HL-60 (cell line): ENCODE data around the gene MAD1L1.

Source experiments
- GABPA ChIP-seq: IDR thresholded peaks from 2 replicates; pipeline ENCODE4 v1.6.1; 2012; ENCODE audit warnings: low read depth
- POLR2AphosphoS5 ChIP-seq: IDR thresholded peaks from 2 replicates; pipeline ENCODE4 v1.6.1; 2012; ENCODE audit warnings: low read depth
- SPI1 ChIP-seq: IDR thresholded peaks from 2 replicates; pipeline ENCODE4 v1.6.1; 2012; ENCODE audit warnings: low read depth, mild to moderate bottlenecking, borderline replicate concordance
- TF ChIP-seq, protein P1 (sequence below): IDR thresholded peaks from one replicate; pipeline ENCODE4 v1.5.1; 2011; ENCODE audit warnings: low read length, control low read depth, inconsistent platforms; ENCODE audit not compliant: insufficient read depth
- TF ChIP-seq, protein P2 (sequence below): IDR thresholded peaks from 2 replicates; pipeline ENCODE4 v1.6.1; 2012; ENCODE audit warnings: low read depth; ENCODE audit not compliant: insufficient replicate concordance

DNA sequence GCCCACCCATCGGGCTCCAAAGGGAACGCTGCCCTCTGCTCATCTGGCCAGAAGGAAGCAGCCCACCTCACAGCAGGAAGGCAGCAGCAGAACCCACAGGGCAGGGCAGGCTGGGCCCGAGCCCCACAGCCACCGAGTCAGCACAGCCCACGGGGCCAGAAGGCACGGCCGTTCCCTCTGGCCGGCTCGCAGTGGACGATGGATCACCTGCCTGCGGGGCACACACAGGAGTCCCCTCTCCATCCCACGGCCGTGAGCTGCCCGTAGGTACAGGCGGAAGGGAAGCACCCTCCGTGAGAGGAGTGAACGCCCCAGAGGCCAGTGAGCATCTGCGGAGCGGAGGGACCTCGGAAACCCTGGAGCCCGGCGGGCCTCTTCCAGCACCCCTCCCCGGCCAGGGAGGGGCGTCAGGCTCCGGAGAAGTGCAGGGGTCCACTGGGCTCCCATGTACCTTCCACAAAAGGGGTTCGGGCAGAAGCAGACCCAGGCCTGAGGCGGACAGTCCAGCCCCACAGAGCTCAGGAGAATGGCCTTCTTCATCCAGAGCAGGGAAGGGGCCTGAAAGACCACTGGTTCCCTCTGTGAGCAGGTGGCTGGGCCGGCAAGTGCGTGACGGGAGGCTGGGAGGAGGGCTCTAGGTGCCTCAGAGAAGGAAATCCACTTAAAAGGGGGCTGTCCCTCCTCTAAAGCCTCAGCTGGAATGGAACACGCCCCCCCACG lies 20.9 kb upstream of the MAD1L1 start:
- TF ChIP-seq, protein P1, sequence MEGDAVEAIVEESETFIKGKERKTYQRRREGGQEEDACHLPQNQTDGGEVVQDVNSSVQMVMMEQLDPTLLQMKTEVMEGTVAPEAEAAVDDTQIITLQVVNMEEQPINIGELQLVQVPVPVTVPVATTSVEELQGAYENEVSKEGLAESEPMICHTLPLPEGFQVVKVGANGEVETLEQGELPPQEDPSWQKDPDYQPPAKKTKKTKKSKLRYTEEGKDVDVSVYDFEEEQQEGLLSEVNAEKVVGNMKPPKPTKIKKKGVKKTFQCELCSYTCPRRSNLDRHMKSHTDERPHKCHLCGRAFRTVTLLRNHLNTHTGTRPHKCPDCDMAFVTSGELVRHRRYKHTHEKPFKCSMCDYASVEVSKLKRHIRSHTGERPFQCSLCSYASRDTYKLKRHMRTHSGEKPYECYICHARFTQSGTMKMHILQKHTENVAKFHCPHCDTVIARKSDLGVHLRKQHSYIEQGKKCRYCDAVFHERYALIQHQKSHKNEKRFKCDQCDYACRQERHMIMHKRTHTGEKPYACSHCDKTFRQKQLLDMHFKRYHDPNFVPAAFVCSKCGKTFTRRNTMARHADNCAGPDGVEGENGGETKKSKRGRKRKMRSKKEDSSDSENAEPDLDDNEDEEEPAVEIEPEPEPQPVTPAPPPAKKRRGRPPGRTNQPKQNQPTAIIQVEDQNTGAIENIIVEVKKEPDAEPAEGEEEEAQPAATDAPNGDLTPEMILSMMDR, result no peak
- TF ChIP-seq POLR2AphosphoS5, result no peak
- TF ChIP-seq GABPA, result no peak
- TF ChIP-seq, protein P2, sequence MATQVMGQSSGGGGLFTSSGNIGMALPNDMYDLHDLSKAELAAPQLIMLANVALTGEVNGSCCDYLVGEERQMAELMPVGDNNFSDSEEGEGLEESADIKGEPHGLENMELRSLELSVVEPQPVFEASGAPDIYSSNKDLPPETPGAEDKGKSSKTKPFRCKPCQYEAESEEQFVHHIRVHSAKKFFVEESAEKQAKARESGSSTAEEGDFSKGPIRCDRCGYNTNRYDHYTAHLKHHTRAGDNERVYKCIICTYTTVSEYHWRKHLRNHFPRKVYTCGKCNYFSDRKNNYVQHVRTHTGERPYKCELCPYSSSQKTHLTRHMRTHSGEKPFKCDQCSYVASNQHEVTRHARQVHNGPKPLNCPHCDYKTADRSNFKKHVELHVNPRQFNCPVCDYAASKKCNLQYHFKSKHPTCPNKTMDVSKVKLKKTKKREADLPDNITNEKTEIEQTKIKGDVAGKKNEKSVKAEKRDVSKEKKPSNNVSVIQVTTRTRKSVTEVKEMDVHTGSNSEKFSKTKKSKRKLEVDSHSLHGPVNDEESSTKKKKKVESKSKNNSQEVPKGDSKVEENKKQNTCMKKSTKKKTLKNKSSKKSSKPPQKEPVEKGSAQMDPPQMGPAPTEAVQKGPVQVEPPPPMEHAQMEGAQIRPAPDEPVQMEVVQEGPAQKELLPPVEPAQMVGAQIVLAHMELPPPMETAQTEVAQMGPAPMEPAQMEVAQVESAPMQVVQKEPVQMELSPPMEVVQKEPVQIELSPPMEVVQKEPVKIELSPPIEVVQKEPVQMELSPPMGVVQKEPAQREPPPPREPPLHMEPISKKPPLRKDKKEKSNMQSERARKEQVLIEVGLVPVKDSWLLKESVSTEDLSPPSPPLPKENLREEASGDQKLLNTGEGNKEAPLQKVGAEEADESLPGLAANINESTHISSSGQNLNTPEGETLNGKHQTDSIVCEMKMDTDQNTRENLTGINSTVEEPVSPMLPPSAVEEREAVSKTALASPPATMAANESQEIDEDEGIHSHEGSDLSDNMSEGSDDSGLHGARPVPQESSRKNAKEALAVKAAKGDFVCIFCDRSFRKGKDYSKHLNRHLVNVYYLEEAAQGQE, result no peak
- TF ChIP-seq SPI1, result no peak
